Activated CD8-positive, alpha-beta memory T cell treated with anti-CD3 and anti-CD28 coated beads, Interleukin-2, amount 50 U/mL, for 1 hour (primary cell): ENCODE data around the gene MYH16.
"Not testable (repeated sequence)": the region's sequence is repeated elsewhere in the genome, so short reads cannot be mapped to it uniquely, and the experiment has no call there.

ENCODE experiments used
- DNase-seq: peaks from one replicate; pipeline ENCODE4 v3.0.0-alpha.2; 2020; ENCODE audit errors: extremely low read depth

MYH16 gene

GRCh38 chr7:99257675-99258074 lies 15.0 kb upstream of the MYH16 start:
- no peak for DNase-seq

DNA sequence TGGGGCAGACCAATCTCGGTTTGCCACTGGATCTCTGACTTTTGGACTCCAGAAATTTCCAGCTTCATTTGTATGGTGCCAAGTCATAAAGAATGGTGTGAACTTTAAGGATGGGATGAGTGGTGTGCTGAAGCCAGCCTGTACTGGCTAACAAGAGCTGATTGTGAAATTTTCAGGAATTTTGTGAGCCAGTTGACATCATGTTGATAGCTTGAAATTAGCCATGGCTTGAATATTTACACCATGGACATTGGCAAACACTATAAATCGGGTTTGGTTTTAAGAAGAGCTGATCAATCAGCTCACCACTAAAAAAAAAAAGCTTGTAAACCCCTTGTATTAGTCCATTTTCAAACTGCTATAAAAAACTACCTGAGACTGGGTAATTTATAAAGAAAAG lies 14.1 kb upstream of the MYH16 start:
- DNase-seq, result no peak

- DNase-seq, result no peak
Measured at GRCh38 chr7:99260395-99260794, 12.2 kb upstream of the MYH16 start.

- DNase-seq, result no peak
Measured at GRCh38 chr7:99261646-99262045, 11.0 kb upstream of the MYH16 start.

GRCh38 chr7:99265848-99266480 lies 6.7 kb upstream of the MYH16 start:
- no peak for DNase-seq

- DNase-seq, result no peak
Measured at GRCh38 chr7:99267481-99267840, 5.2 kb upstream of the MYH16 start.

GRCh38 chr7:99267841-99268576 lies 4.6 kb upstream of the MYH16 start:
- no peak for DNase-seq

- DNase-seq, result no peak
Measured at GRCh38 chr7:99268577-99268908, 4.1 kb upstream of the MYH16 start.

DNA sequence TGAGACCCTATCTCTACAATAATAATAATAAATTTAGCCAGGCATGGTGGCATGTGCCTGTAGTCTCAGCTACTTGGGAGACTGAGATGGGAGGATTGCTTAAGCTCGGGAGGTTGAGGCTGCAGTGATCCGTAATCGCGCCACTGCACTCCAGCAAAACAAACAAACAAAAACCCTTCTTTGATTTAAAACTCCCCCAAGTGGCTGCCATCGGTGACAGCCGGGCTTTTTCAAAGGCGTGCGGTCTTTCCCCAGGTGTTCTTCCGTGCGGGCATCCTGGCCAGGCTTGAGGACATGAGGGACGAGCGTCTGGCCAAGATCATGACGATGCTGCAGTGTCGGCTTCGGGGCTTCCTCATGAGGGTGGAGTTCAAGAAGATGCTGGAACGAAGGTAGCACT lies 1.9 kb upstream of the MYH16 start:
- no peak for DNase-seq

- DNase-seq, result not testable (repeated sequence)
Measured at GRCh38 chr7:99273561-99273960, 922 bp downstream of the MYH16 start.

DNA sequence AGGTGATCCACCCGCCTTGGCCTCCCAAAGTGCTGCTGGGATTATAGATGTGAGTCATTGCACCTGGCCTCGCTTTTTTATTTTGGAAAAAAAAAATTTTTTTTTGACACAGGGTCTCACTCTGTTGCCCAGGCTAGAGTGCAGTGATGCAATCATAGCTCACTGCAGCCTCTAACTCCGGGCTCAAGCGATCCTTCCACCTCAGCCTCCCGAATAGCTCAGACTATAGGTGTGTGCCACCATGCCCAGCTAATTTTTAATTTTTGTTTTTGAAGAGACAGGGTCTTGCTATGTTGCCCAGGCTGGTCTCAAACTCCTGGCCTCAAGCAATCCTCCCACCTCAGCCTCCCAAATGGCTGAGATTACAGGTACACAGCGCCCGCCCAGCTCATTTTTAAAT lies 2.3 kb downstream of the MYH16 start:
- DNase-seq, result not testable (repeated sequence)

- DNase-seq, result no peak
Measured at GRCh38 chr7:99275496-99275895, 2.9 kb downstream of the MYH16 start.

DNA sequence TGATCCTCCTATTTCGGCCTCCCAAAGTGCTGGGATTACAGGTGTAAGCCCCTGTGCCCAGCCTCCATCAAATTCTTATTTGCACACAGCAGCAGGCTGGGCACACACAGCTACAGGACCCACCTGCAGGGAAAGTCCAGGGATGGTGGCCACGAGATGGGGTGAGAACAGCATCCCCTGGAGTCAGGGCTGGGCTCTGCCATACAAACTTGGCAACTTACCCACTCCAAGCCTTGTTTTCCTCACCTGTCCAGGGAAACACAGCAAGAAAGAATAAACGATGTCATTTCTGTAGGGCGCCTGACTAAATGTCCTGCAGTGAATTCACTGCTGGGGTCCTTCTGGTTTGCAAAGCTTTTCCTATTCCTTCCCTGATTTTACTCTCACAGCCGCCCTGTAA lies 5.5 kb downstream of the MYH16 start:
- no peak for DNase-seq

- not testable (repeated sequence) for DNase-seq
Measured at GRCh38 chr7:99284165-99284564, 11.5 kb downstream of the MYH16 start.

DNA sequence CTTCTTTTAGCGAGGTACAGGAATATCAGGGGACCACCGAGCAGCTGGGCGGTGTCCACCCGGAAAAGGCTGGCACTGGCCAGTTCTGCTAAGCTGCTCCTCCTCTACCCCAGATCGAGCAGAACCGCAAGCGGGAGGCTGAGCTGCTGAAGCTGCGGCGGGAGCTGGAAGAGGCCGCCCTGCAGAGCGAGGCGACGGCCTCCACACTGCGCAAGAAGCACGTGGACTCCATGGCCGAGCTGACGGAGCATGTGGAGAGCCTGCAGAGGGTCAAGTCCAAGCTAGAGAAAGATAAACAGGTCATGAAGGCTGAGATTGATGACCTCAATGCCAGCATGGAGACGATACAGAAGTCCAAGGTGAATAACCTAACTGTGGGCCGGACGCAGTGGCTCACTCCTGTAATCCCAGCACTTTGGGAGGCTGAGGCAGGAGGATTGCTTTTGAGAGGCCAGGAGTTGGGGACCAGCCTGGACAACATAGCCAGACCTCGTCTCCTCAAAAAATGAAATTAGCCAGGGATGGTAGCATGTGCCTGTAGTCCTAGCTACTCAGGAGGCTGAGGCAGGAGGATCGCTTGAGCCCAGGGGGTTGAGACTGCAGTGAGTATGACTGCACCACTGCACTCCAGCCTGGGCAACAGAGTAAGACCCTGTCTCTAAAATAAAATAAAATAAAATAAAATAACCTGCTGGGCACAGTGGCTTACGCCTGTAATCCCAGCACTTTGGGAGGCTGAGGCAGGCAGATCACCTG lies 15.3 kb downstream of the MYH16 start:
- no peak for DNase-seq

DNA sequence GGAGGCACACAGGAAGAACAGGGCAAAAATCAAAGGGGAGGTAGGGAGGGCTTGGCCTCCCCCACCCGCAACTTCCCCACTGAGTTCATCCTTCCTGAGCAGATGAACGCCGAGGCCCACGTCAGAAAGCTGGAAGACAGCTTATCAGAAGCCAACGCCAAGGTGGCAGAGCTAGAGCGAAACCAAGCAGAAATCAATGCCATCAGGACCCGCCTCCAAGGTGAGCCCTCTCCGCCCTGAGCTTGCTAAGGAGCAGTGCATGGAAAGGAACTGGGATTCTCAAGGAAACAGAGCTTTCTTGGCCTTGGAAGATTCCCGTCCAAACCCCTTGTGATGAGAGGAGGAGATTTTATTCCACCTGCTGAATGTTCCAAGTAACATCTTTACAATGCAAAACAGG lies 16.5 kb downstream of the MYH16 start:
- DNase-seq, result no peak

DNA sequence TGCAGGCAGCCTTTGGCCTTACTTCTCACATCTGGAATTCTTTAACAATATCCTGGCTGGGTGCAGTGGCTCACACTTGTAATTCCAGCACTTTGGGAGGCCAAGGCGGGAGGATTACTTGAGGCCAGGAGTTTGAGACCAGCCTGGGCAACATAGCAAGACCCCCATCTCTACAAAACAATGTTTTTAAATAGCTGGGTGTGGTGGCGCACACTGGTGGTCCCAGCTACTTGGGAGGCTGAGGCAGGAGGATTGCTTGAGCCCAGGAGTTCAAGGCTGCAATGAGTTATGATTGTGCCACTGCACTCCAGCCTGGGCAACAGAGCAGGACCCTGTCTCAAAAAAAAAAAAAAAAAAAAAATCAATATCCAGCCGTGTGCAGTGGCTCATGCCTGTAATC lies 17.5 kb downstream of the MYH16 start:
- DNase-seq, result not testable (repeated sequence)

GRCh38 chr7:99290980-99291607 lies 18.5 kb downstream of the MYH16 start:
- no peak for DNase-seq

GRCh38 chr7:99292127-99292526 lies 19.5 kb downstream of the MYH16 start:
- DNase-seq, result no peak

DNA sequence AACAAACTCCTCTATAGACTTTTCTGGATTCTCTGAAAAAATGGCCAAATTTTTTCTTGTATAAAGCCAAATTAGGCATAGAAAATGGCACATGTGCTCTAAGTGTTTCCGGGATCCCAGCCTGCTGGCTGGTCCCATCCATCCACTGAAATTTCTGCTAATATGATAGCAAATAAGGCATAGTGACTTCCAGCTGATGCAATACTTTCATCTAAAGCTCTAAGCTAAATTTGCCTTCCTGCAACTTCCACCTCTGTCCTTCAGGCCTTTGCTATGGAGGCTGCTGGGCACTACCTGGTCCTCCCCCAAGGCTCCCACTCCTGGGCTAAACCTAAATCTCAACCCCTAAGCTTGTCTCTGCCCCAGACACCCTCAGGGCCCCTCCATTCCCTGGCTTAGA lies 20.5 kb downstream of the MYH16 start:
- DNase-seq, result no peak

GRCh38 chr7:99293650-99294049 lies 21.0 kb downstream of the MYH16 start:
- DNase-seq, result no peak

DNA sequence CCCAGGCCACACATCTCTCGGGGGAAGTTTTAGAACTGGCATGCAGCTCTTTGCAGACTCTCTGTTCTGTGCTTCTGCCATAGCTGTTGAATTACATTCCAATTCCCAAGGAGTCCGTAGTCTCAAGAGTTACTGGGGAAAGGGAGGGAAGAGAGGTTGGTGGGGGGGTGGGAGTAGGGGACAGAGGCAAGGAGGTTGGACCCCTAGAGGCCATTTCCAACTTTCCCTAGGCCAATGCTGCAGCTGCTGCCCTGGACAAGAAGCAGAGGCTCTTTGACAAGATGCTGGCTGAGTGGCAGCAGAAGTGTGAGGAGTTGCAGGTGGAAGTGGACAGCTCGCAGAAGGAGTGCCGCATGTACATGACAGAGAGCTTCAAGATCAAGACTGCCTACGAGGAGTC lies 23.8 kb downstream of the MYH16 start:
- DNase-seq, result no peak

GRCh38 chr7:99301496-99301895 lies 28.9 kb downstream of the MYH16 start:
- DNase-seq, result no peak
